ENCODE results near the gene NPAS2.

The NPAS2 gene

GRCh38 chr2:100894105-100894795 lies 74.3 kb downstream of the NPAS2 start:
- DNase-seq, result no peak
- in situ Hi-C loops (cut with MboI; ENCODE audit: low pct_unique_long_range_greater_than_20kb, low sequenced_read_pairs), result no loop called here

GRCh38 chr2:100894796-100895156 lies 74.8 kb downstream of the NPAS2 start:
- in situ Hi-C loops (cut with MboI; ENCODE audit: low pct_unique_long_range_greater_than_20kb, low sequenced_read_pairs), result no loop called here

GRCh38 chr2:100895402-100895801 lies 75.5 kb downstream of the NPAS2 start:
- no peak for DNase-seq
- in situ Hi-C loops (cut with MboI; ENCODE audit: low pct_unique_long_range_greater_than_20kb, low sequenced_read_pairs), result no loop called here

More at GRCh38 chr2:100894796-100895156, 74.8 kb downstream of the NPAS2 start:
- DNase-seq, result no peak

- in situ Hi-C loops (cut with MboI; ENCODE audit: low pct_unique_long_range_greater_than_20kb, low sequenced_read_pairs), result no loop called here
These were observed 76.2 kb downstream of the NPAS2 start for GRCh38 chr2:100895934-100896685.

GRCh38 chr2:100898035-100898665 lies 78.2 kb downstream of the NPAS2 start:
- DNase-seq, result no peak
- in situ Hi-C loops (cut with MboI; ENCODE audit: low pct_unique_long_range_greater_than_20kb, low sequenced_read_pairs), result no loop called here

More at GRCh38 chr2:100895934-100896685, 76.2 kb downstream of the NPAS2 start:
- DNase-seq, result no peak

- in situ Hi-C loops (cut with MboI; ENCODE audit: low pct_unique_long_range_greater_than_20kb, low sequenced_read_pairs), result no loop called here
- DNase-seq, result no peak
These were observed 80.3 kb downstream of the NPAS2 start for GRCh38 chr2:100900156-100900795.

GRCh38 chr2:100902817-100903405 lies 83.0 kb downstream of the NPAS2 start:
- in situ Hi-C loops (cut with MboI; ENCODE audit: low pct_unique_long_range_greater_than_20kb, low sequenced_read_pairs), result no loop called here
- no peak for DNase-seq

- no peak for DNase-seq
- in situ Hi-C loops (cut with MboI; ENCODE audit: low pct_unique_long_range_greater_than_20kb, low sequenced_read_pairs), result no loop called here
These were observed 83.8 kb downstream of the NPAS2 start for GRCh38 chr2:100903534-100904258.

- in situ Hi-C loops (cut with MboI; ENCODE audit: low pct_unique_long_range_greater_than_20kb, low sequenced_read_pairs), result no loop called here
- DNase-seq, result no peak
These were observed 85.3 kb downstream of the NPAS2 start for GRCh38 chr2:100905132-100905805.

- DNase-seq, result no peak
- in situ Hi-C loops (cut with MboI; ENCODE audit: low pct_unique_long_range_greater_than_20kb, low sequenced_read_pairs), result no loop called here
These were observed 86.2 kb downstream of the NPAS2 start for GRCh38 chr2:100906131-100906530.

- in situ Hi-C loops (cut with MboI; ENCODE audit: low pct_unique_long_range_greater_than_20kb, low sequenced_read_pairs), result no loop called here
- no peak for DNase-seq
These were observed 86.7 kb downstream of the NPAS2 start for GRCh38 chr2:100906679-100907078.

GRCh38 chr2:100907832-100908231 lies 87.9 kb downstream of the NPAS2 start:
- DNase-seq, result no peak
- in situ Hi-C loops (cut with MboI; ENCODE audit: low pct_unique_long_range_greater_than_20kb, low sequenced_read_pairs), result no loop called here

GRCh38 chr2:100909534-100910081 lies 89.7 kb downstream of the NPAS2 start:
- in situ Hi-C loops (cut with MboI; ENCODE audit: low pct_unique_long_range_greater_than_20kb, low sequenced_read_pairs), result no loop called here
- peak; percentile 50 for DNase-seq

GRCh38 chr2:100910111-100910510 lies 90.2 kb downstream of the NPAS2 start:
- in situ Hi-C loops (cut with MboI; ENCODE audit: low pct_unique_long_range_greater_than_20kb, low sequenced_read_pairs), result no loop called here

GRCh38 chr2:100919316-100919715 lies 99.4 kb downstream of the NPAS2 start:
- DNase-seq, result peak; percentile 25
- in situ Hi-C loops (cut with MboI; ENCODE audit: low pct_unique_long_range_greater_than_20kb, low sequenced_read_pairs), result no loop called here

More at GRCh38 chr2:100910111-100910510, 90.2 kb downstream of the NPAS2 start:
- no peak for DNase-seq

- DNase-seq, result no peak
- in situ Hi-C loops (cut with MboI; ENCODE audit: low pct_unique_long_range_greater_than_20kb, low sequenced_read_pairs), result no loop called here
These were observed 101.8 kb downstream of the NPAS2 start for GRCh38 chr2:100921685-100922161.

GRCh38 chr2:100923461-100924060 lies 103.6 kb downstream of the NPAS2 start:
- in situ Hi-C loops (cut with MboI; ENCODE audit: low pct_unique_long_range_greater_than_20kb, low sequenced_read_pairs), result no loop called here

More at GRCh38 chr2:100923461-100924060, 103.6 kb downstream of the NPAS2 start:
- DNase-seq, result no peak

All from KBM-7 (cell line).